HCEC 1CT (cell line): ENCODE data around the gene CALHM5.

Experiments
- DNase-seq: peaks from one replicate; pipeline ENCODE4 v3.0.0-alpha.2; 2017

CALHM5 gene

DNA sequence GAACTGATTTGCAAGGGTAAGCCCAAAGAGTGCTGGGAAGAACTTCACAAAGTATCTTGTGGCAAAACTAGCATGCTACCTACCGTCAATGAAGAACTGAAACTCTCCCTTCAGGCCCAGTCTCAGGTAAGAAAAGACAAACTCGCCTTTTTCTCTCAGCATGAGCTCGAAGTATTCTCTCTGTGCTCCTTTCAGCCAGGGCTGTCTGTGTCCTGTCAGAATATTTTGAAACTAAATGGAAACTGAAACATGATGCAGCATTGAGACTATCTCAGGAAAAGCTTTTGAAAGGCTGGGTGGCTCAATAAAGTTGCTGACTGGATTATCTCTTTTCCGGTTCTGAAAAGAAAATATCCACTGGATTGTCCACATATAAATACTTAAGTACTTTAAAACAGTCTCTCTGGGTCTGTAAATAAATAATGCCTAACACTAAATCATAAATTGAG is 696 bp downstream of the CALHM5 start:
- DNase-seq: no peak

DNA sequence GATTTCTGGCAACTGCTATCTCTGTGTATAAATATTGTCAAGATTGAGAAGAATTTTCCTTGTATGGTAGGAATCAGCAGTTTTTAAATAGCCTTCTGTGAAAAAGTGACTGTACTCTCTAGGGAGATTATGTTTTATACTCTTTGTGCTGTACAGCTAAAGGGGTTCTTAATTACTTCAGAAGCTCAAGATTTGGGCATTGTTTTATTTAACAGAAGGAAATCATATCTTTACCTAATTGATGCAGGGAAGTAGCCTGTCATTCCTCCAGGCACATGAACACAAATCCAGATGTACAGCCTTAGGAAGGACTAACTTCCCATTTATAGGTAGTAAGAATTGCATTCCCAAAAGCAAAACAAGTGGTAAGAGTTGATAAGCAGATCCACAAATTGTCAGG is 1.3 kb downstream of the CALHM5 start:
- DNase-seq: no peak

- DNase-seq: no peak
Measured at GRCh38 chr6:116513224-116513875, 1.9 kb downstream of the CALHM5 start.

DNA sequence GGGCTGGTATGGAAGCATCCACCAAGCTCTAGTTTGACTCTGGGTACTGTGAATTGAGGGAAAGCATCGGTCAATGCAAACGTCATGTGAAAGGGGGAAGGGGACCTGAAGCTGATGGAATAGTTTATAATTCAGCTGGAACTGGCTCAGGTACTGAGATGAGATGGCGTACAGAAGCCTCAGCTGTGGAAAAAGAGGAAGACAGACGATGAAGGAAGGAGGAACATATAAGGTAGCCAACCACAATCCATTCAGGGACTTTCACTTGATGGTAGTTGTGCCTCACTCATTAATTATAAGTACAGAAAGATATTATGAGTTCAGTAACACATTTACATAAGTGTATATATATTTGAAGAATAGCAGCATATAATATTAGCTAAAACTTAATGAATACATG is 2.7 kb downstream of the CALHM5 start:
- no peak for DNase-seq

DNA sequence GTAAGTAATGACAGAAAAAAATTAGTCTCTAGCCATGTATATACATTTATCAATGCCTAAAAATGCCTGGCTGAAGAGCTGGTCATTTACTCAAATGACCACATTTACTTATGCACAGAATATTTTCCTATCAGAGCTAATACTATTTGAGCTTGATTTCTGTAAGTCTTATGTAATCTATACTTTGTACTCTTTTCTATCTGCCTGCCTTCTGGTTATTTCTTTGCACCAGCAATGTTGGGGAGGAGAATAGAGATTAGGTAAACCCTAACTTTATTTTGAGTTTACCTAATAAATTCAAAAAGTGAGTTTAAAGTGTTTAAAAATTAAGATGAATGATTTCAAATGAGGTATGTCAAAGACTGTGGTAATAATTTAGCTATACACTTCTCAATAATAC is 3.7 kb downstream of the CALHM5 start:
- no peak for DNase-seq

DNA sequence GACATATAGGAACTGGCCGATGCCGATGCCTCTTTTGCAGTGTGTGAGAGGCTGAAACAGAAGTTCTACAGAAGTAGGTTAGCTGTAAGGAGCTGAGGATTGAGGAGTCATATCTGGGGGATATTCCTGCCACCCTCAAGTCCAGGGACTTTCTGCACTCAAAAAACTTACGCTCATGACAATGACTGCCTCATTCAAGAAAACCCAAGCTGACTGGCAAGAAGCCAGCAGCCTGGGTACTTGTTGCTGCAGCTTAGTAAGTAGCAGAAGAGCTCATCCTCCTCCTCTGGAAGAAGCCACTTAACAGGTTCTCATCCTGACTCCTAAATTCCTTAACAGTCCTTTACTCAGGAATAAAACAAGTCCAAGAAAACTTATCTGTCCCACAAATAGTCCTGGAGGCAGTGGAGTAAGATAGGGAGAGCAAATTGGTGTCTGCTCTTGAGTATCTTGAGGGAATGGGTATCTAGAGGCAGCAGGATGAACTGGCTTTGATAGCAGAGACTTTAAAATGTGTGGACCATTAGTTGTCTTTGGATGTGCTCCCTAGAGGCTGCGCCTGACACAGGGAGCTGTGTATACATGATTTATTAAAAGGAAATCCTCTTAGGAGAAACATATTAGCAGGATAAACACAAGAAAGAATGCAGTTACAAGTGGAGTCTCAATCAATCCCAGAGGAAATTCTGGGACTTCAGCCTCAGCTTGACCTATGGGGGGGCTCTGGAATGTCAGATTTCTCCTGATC is 7.4 kb downstream of the CALHM5 start:
- no peak for DNase-seq

- DNase-seq: no peak
Measured at GRCh38 chr6:116522896-116523295, 11.5 kb downstream of the CALHM5 start.

GRCh38 chr6:116524236-116524635 is 12.8 kb downstream of the CALHM5 start:
- no peak for DNase-seq

GRCh38 chr6:116528133-116528532 is 16.7 kb downstream of the CALHM5 start:
- no peak for DNase-seq

GRCh38 chr6:116528780-116529179 is 17.3 kb downstream of the CALHM5 start:
- peak; percentile 37 for DNase-seq

GRCh38 chr6:116529466-116530290 is 18.2 kb downstream of the CALHM5 start:
- no peak for DNase-seq

- DNase-seq: no peak
Measured at GRCh38 chr6:116530436-116530835, 19.0 kb downstream of the CALHM5 start.

- peak; percentile 67 for DNase-seq
Measured at GRCh38 chr6:116531675-116532570, 20.5 kb downstream of the CALHM5 start.

DNA sequence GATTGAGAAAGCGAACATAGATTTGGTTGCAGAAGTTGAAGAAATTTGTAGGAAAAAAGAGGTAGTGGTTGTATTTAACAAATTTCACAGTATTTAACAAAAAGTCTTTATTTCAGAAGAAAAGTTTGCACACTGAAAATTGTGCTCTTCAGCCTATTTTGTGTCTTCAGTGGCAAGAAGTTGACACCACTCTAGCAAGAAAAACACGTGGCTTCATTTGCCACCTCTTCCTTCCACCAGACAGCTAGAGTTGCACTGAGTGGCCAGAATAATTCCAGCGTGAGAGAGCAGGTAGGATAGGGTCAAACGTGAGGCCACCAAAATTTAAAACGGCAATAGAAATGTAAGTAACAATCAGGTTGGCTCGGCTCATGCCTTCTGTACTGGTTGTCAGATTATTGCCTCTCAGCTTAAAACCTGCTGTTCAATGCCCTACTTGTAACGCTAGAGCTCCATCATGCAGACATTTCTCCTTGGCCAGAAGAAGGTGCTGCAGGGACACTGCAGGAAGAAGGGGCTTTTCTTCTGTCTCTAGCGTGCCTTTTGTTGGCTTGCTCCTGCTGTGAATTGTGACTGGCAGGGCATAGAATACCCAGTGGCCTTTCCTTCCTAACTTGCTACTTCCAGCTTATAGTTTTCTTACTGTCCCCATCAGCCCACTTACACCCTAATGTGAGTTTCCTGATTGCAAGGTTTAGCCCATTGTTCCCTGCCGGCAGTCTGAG is 22.0 kb downstream of the CALHM5 start:
- no peak for DNase-seq

DNA sequence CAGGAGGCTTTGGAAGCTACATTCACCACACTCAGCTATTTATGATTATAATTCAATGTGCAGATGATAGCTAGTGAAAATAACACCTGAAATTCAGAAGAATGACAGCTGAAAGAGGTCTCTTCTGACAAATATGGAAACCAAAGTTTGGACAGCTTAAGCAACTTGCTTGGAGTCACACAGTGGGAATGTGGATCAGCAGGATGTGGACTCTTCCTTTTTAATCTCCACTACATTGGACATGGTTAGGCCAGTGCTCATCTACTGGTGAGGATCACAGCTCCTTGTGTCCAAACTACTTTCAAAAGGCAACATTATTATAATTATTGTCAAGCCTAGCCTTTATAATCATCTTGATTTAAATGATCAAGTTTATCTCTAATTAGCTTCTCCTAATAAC is 23.7 kb downstream of the CALHM5 start:
- DNase-seq: peak; percentile 52

DNA sequence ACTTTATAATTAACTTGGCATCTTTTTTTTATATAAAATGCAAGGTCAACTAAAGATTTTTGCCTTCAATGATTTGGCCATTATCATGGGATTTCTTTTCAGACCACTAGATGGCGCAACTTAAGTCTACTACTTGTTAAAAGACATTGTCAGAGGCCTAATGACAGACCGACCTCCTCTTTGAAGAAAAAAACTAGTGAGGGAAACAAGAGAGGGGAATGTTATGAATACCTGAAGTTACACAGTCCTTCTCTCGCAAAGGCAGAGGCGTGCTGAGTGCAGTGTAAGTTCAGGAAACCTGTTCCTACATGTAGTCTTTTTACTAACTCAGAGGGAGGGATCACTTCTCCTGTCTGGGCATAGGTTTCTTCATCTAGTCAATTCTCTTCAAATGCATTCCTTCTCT is 24.8 kb downstream of the CALHM5 start:
- peak; percentile 64 for DNase-seq

DNA sequence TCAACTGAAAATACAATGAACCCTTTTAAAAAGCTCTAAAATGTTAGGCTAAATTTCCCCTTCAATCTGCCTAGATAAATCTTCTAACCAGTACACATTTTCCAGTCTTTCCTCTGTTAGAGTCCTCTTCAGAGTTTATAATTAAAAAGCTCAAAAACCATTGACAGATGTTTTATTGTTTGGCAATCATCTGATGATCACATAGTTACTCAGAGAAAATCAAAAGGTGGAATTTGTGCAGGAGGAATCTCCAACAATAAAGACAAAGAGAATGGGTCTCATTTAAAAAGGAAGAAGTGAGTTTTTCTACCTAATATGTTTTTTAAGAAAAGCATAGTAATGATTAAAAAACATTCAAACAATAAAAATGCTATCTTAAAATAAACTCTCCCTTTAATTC is 31.0 kb downstream of the CALHM5 start:
- DNase-seq: peak; percentile 59

DNA sequence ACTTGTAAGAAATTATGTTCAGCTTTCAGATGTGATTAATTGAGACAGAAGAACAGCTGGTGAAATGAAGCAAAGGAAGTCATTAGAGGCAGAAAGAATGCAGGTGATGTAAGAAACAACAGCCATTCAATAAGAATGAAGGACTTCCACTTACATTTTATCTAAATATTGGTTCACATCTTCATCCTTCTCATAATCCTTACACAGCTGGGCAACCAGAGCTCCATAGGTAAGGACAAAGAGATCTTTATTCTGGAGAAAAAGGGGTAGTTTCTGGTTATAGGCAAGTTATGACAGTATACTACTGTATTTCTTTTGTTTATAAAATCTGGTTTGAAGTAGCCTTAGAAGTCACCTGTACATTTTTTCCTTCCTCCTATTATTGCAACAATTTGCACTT is 31.7 kb downstream of the CALHM5 start:
- no peak for DNase-seq

DNA sequence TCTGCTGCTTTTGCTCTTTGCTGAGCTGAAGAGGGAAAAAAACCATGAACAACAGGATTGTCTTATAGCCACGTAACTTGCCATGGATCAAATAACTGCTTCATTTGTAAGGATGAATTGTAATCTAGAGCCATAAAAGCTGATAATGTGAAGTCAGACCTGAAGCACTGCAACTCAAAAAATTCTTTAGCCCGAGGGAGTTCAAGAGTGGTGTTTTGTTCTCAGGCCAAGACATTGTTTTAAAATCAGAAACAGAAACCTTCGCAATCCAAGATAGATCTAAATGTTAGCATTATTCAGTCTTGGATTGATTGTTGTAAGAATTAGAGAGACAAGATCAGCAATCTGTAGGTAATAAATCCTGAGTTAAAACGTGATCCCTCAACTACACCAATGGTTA is 34.2 kb downstream of the CALHM5 start, which contains the start of gene TRAPPC3L:
Gene TRAPPC3L, minus strand, starts transcription at position 34 of the 400 bp plus-strand sequence. CDS start 170 bp downstream, outside the sequence.
- DNase-seq: no peak

- no peak for DNase-seq
Measured at GRCh38 chr6:116547358-116547757, 35.9 kb downstream of the CALHM5 start.

GRCh38 chr6:116550796-116551195 is 39.4 kb downstream of the CALHM5 start:
- DNase-seq: no peak

DNA sequence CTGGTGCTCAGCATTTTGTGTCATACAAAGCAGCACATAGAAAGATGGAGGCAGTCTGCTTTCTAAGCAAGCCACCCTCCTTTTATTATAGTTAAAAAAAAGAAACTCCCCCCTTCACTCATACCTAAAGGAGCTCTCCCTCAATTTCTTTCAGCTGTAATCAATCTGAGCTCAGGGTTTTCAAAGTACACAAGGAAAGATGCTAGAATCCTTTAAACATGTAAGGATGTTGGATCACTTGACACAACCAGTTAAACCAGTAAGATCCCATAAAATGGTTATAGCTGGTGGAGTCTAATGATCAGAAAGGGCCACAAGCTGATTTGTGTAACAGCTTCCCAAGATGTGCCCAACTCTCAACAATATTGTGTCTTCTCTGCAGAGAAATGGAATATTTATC is 42.0 kb downstream of the CALHM5 start, which contains the start of gene CALHM4:
Gene CALHM4, plus strand, starts transcription at position 301 of the 400 bp plus-strand sequence. Its CDS starts 43 bp downstream, at position 344.
- no peak for DNase-seq
